T-helper 2 cell (primary cell): Measurements from ENCODE around the gene IZUMO1.
"Not testable (repeated sequence)": the region's sequence is repeated elsewhere in the genome, so short reads cannot be mapped to it uniquely, and the experiment has no call there.

ENCODE experiments used
- DNase-seq, 5 experiments: peaks; one replicate each; pipeline versions ENCODE4 v3.0.0 to v3.0.0-alpha.2; 2012 to 2022
- total RNA-seq, 2 donors: gene quantifications; one replicate each; lab custom pipeline; 2026; lab: John Stamatoyannopoulos, UW

The IZUMO1 gene
- total RNA-seq, result 0 reads per million in 2 donors

- peak in 3 of 5 experiments; percentile 21 to 73 (median 28) for DNase-seq
These were observed at the start of gene IZUMO1 for GRCh38 chr19:48746738-48747575. Gene IZUMO1 (minus strand): TSS chr19:48746909. CDS start chr19:48745859, 1,050 bp downstream.

DNA sequence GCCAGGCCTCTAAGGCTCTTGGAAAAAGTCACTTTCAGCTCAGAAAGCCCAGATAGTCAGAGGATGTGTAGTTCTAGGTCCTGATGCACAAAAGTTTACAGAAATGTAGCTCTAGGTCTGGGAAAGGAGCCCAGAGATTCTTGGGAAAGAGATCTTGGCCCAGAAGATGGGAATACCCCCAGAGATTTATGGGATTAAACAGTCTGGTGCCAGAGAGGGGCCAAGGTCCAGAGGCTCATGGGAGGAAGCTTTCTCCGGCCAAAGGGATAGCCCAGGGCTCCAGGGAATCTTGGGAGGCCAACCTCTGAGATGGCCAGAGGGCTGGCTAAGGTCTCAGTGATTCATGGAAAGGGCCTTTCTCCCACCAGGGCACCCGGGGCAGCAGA, 49.0 kb upstream of the IZUMO1 start:
- DNase-seq, result no peak

DNA sequence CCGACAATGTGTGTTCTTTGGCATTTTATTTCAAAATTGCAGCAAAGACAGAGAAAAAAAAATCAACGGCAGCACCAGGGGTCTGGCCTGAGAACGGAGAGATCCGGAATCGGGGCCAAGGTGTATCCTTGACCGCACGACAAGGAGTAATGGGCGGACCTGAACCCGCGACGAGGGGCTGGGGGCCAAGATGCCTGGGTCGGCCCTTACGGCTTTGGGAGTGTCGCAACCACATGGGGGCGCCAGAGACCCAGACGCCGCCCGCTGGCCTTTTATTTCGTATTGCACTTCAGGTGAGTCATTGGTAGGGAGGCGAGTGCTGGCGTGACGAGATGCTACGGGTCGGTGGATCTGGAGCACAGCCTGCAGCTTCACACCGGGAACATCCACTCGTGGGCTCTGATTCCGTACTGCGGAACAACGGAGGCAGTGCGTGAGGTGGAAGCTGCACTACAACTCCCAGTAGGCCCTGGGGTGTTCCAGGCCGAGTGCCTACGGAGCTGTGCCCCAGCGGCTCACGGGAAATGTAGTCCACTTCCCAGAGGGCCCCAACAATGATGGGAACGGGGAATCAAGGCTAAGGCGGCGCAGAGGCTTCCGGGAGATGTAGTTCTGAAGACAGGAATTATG, 48.5 kb upstream of the IZUMO1 start:
- peak; percentile 63 to 93 (median 79) for DNase-seq

DNA sequence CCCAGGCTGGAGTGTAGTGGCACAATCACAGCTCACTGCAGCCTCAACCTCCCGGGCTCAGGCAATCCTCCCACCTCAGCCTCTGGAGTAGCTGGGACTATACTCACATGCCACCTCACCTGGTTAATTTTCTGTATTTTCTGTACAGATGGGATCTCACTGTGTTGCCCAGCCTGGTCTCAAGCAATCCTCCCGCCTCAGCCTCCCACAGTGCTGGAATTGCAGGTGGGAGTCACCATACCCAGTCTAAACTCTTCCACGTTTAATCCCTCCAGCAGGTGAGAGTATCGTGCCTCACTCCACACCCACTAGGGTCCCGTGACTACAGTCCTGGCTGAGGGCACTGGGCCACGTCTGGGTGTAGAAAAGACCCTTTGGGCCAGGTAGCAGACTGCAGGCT, 47.6 kb upstream of the IZUMO1 start:
- DNase-seq, result no peak

GRCh38 chr19:48793271-48793670, 46.6 kb upstream of the IZUMO1 start:
- DNase-seq, result no peak

GRCh38 chr19:48787331-48787730, 40.6 kb upstream of the IZUMO1 start:
- DNase-seq, result not testable (repeated sequence)

DNA sequence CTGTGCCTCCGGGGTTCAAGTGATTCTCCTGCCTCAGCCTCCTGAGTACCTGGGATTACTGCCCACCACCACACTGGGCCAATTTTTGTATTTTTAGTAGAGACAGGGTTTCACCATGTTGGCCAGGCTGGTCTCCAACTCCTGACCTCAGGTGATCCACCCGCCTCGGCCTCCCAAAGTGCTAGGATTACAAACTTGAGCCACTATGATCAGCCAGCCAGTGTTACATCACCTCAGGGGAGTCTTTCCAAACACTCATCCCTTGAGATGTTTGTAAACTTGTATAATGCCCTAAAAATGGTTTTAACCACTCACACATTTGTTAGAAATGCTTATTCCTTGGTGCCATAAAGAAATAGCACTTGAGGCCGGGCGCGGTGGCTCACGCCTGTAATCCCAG, 39.7 kb upstream of the IZUMO1 start:
- DNase-seq, result not testable (repeated sequence)

- no peak for DNase-seq
These were observed 37.8 kb upstream of the IZUMO1 start for GRCh38 chr19:48784527-48784926.

DNA sequence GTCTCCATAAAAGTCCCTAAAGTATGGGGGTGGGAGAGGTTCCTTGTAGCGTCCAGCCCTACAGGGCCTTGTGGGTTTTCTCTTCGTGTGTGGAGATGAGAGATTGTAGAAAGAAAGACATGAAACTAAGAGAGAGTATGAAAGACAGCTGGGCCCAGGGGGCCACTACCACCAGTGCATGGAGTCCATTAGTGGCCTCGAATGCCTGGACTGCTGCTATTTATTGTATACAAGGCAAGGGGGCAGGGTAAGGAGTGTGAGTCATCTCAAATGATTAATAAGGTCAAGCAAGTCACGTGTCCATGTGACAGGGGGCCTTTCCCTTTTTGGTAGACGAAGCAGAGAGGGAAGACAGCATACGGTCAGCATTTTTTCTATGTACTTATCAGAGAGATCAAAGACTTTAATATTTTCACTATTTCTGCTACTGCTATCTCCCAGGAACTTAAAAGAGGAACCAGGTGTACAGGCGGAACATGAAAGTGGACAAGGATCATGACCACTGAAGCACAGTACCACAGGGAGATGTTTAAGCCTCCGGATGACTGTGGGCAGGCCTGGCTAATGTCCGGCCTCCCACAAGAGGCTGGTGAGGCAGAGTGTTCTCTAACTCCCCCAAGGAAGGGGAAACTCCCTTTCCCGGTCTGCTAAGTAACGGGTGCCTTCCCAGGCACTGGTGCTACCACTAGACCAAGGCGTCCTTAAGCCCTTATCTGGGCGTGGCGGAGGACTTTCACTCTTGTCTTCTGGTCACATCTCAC, 34.1 kb upstream of the IZUMO1 start:
- DNase-seq, result no peak

DNA sequence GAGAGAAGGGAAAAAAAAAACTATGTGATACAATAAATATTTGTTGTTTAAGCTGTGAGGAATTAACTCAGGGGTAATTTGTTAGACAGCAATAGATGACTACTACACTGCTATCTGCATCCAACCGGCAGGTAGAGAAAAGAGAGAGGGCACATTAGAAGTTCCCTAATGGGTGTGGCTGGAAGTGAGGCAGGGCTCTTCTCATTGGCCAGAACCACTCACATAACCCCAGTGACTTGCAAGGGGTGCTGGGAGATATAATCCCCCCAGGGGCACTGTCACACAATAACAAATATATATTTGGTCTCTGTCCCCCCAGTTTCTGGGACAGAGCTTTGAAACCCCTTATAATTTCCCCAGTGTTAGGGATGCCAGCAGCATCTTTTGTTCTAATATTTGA, 32.9 kb upstream of the IZUMO1 start:
- DNase-seq, result no peak

GRCh38 chr19:48777720-48778119, 31.0 kb upstream of the IZUMO1 start:
- DNase-seq, result no peak

DNA sequence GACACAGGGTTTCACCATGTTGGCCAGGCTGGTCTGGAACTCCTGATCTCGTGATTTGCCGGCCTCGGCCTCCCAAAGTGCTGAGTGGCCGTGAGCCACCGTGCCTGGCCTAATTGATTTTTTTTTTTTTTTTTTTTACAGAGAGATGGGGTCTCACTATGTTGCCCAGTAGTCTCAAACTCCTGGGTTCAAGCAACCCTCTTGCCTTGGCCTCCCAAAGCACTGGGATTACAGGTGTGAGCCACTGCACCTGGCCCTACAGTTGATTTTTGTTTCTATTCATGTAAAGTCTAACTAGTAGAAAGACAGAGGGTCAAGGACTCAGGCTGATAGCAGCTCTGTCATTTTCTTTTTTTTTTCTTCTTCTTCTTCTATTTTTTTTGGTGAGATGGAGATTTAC, 30.4 kb upstream of the IZUMO1 start:
- DNase-seq, result no peak

GRCh38 chr19:48772503-48772953, 25.8 kb upstream of the IZUMO1 start:
- no peak for DNase-seq

GRCh38 chr19:48770734-48771472, 24.2 kb upstream of the IZUMO1 start:
- no peak for DNase-seq

DNA sequence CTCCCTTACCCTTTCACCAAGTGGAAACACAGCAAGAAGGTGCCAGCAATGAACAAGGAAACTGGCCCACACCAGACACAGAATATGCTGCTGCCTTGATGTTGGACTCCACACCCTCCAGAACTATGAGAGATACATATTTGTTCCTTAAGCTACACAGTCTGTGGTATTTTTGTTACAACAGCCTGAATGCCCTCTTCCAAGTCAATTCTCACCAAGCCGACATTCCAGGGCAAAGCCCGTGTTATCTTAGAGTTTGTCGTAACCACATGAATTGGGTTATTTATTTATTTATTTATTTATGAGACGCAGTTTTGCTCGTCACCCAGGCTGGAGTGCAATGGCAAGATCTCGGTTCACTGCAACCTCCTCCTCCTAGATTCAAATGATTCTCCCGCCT, 23.6 kb upstream of the IZUMO1 start:
- no peak for DNase-seq

DNA sequence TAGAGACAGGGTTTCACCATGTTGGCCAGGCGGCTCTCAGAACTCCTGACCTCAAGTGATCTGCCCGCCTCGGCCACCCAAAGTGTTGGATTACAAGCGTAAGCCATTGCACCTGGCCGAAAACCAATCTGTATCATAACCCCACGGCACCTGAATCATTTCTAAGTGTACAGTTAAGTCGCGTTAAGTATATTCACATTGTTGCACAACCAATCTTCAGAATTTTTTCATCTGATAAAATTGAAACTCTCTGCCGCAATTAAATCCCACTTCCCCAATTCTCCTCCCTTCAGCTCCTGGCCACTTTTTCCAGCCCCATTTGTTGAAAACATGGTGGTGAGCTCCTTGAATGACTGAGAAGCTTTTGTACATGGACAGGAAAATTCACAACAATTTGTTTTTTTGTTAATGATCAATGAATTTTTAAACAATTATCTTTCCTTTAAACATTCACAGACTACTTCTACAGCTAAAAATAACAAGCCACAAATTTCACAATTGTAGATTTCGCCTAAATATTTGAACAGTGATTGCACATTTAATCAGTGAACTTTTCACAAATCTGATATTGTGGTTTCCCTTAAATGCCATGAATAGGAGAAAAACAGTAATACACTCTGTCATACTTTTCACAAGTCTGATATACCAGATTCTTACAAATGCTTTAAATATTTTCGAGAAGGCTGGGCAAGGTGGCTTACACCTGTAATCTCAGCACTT, 22.4 kb upstream of the IZUMO1 start:
- DNase-seq, result no peak

DNA sequence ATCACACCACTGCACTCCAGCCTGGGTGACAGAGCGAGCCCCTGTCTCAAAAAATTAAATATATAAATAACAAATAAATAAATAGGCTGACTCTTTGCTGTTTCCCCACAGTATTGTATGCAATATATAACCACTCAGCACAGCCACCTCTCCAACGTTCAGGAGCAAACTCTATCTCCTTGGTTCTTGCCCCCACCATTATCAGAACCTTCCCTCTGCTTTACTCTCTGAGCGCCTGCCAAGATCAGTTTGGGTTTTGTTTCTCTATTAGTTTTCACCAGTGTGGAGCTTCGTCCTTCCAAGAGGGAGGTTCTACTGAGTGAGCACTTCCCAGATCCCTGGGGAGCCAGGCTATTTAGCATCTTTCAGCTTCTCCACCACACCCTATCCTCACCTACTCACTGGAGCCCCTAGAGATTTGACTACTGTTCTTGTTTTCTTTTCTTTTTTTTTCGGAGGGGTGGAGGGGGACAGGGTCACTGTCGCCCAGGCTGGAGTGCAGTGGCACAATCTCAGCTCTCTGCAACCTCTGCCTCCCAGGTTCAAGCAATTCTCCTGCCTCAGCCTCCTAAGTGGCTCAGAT, 21.6 kb upstream of the IZUMO1 start:
- not testable (repeated sequence) for DNase-seq

- not testable (repeated sequence) for DNase-seq
These were observed 19.1 kb upstream of the IZUMO1 start for GRCh38 chr19:48765816-48766215.

DNA sequence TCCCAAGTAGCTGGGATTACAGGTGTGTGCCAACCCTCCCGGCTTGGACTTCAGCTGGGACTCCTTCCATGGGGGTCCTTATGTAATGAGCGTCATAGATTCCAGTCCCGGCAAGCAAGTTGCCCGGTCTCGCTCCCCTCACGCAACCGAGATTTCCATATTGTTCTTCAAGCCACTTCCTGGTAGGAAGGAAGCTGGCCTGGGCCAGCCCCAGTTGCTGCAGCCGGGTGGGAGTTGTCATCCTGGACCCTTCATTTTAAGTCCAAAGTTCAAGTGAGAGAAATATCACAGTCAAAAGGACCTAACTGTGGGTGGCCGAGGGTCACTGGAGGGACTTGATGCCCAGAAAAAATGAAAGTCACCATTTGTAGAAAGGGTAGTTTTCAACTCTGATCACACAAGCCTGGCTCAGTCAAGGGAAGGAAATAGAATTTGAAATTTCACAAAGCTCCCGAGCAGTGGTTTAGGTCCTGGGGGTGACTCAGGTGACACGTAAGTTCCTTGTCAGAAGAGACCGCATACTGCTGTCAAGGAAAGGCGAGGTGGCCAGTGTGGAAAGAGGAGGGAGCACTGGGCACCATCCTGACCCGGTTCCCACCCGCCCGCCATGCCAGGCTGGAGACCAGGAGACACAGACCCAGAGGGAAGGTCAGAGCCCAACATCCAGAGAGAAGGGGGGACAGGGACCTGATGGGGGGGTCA, 13.9 kb upstream of the IZUMO1 start:
- no peak for DNase-seq

GRCh38 chr19:48757741-48758144, 11.0 kb upstream of the IZUMO1 start:
- DNase-seq, result no peak
